SK-N-SH treated with all-trans-retinoic acid at 6 μM for 48 hours (cell line): Measurements from ENCODE around the gene ARMC10.
A peak's percentile ranks its signal among the peaks of the same experiment; 100 is the strongest.

Source experiments
- ARNTL ChIP-seq: fragments of 450-650 bp; formaldehyde crosslinking; IDR thresholded peaks from 2 replicates; pipeline ENCODE4 v1.5.0; 2020; ENCODE audit warnings: low read depth, mild to moderate bottlenecking, moderate library complexity, borderline replicate concordance
- CREB5 ChIP-seq: fragments of 250-450 bp; sonication (Bioruptor Pico); IDR thresholded peaks from 2 replicates; pipeline ENCODE4 v1.5.1; 2020; ENCODE audit warnings: low read depth, mild to moderate bottlenecking, moderate library complexity
- CSDC2 ChIP-seq: fragments of 250-450 bp; sonication (Bioruptor Pico); IDR thresholded peaks from 2 replicates; pipeline ENCODE4 v1.5.0; 2020; ENCODE audit warnings: mild to moderate bottlenecking, moderate library complexity
- CSRNP3 ChIP-seq: fragments of 250-450 bp; sonication (Bioruptor Pico); IDR thresholded peaks from 2 replicates; pipeline ENCODE4 v1.5.1; 2021; ENCODE audit warnings: mild to moderate bottlenecking, moderate library complexity
- ESRRG ChIP-seq: fragments of 250-450 bp; sonication (Bioruptor Pico); IDR thresholded peaks from 2 replicates; pipeline ENCODE4 v1.6.1; 2021; ENCODE audit warnings: mild to moderate bottlenecking
- GLIS3 ChIP-seq: fragments of 250-450 bp; sonication (Bioruptor Pico); IDR thresholded peaks from 2 replicates; pipeline ENCODE4 v1.5.0; 2020; ENCODE audit warnings: mild to moderate bottlenecking, moderate library complexity
- ISL1 ChIP-seq: fragments of 250-450 bp; sonication (Bioruptor Pico); IDR thresholded peaks from 2 replicates; pipeline ENCODE4 v2.1.2; 2022; ENCODE audit warnings: mild to moderate bottlenecking, moderate library complexity
- PATZ1 ChIP-seq: fragments of 250-450 bp; sonication (Bioruptor Pico); IDR thresholded peaks from 2 replicates; pipeline ENCODE4 v1.8.0; 2020; ENCODE audit warnings: mild to moderate bottlenecking, moderate library complexity, borderline replicate concordance
- RARB ChIP-seq: fragments of 250-450 bp; sonication (Bioruptor Pico); IDR thresholded peaks from 2 replicates; pipeline ENCODE4 v1.8.0; 2021; ENCODE audit warnings: mild to moderate bottlenecking, moderate library complexity
- TCF4 ChIP-seq: fragments of 250-450 bp; sonication (Bioruptor Pico); IDR thresholded peaks from 2 replicates; pipeline ENCODE4 v1.8.0; 2021; ENCODE audit warnings: mild to moderate bottlenecking, moderate library complexity, borderline replicate concordance
- TOX ChIP-seq: fragments of 250-450 bp; sonication (Bioruptor Pico); IDR thresholded peaks from 2 replicates; pipeline ENCODE4 v1.8.0; 2021; ENCODE audit warnings: mild to moderate bottlenecking, moderate library complexity, borderline replicate concordance
- ZC3H10 ChIP-seq: fragments of 250-450 bp; sonication (Bioruptor Pico); IDR thresholded peaks from 2 replicates; pipeline ENCODE4 v1.5.1; 2021; ENCODE audit warnings: mild to moderate bottlenecking, moderate library complexity
- ZFP3 ChIP-seq: fragments of 250-450 bp; sonication (Bioruptor Pico); IDR thresholded peaks from 2 replicates; pipeline ENCODE4 v1.5.0; 2020; ENCODE audit warnings: mild to moderate bottlenecking, moderate library complexity
- ZFP30 ChIP-seq: fragments of 450-650 bp; formaldehyde crosslinking; IDR thresholded peaks from 2 replicates; pipeline ENCODE4 v1.5.0; 2022; ENCODE audit warnings: mild to moderate bottlenecking, moderate library complexity

GRCh38 chr7:103074519-103075336 lies at the start of gene ARMC10, which contains the start of gene FBXL13:
- TF ChIP-seq CSRNP3 (CRISPR knock-in tag) (no peak), PATZ1 (CRISPR knock-in tag) (no peak), TCF4 (CRISPR knock-in tag) (no peak), ARNTL (CRISPR knock-in tag) (no peak), ZFP30 (CRISPR knock-in tag) (no peak), ZC3H10 (CRISPR knock-in tag) (peak; percentile 80), CREB5 (no peak), ESRRG (no peak), ZFP3 (CRISPR knock-in tag) (no peak), CSDC2 (peak; percentile 52; the same call in 1 of the 2 replicates), GLIS3 (no peak), RARB (CRISPR knock-in tag) (no peak), TOX (CRISPR knock-in tag) (no peak), ISL1 (CRISPR knock-in tag) (no peak)
